Testis (tissue), 2 donors: ENCODE data around the gene AP2B1.

ENCODE experiments used
- CTCF ChIP-seq, 3 experiments: fragments of 450-650 bp in 2 of 3; fragments of 200-600 bp in 1 of 3; sonication (generic) in 1 of 3; IDR thresholded peaks; one replicate each; pipeline ENCODE4 v1.5.1; 2016 to 2019; ENCODE audit warnings: antibody characterized with exemption in 3 of 3, mild to moderate bottlenecking in 2 of 3, moderate library complexity in 1 of 3
- POLR2A ChIP-seq: fragments of 450-650 bp; IDR thresholded peaks from one replicate; pipeline ENCODE4 v1.6.1; 2017; ENCODE audit warnings: antibody characterized with exemption, mild to moderate bottlenecking, moderate library complexity

GRCh38 chr17:35727635-35728034, 140.5 kb downstream of the AP2B1 start:
- TF ChIP-seq POLR2A: no peak
- no peak for TF ChIP-seq CTCF (IDR thresholded peaks at IDR 0.05)
